ENCODE measurements around the gene GTF2H4.

GRCh38 chr6:30880698-30881252 lies 27.2 kb upstream of the GTF2H4 start:
- TF ChIP-seq CTCF (IDR thresholded peaks at IDR 0.05) (no peak), POLR2A (IDR thresholded peaks at IDR 0.05) (no peak), POLR2AphosphoS5 (IDR thresholded peaks at IDR 0.05) (no peak)
